CD14-positive monocyte (primary cell): ENCODE measurements around the gene PRKAB1. TPM values are rescaled to one million over a fixed set of nuclear protein-coding genes. Genes with fewer than 3 reads are reported as not detected.

Source experiments
- DNase-seq, 3 donors: peaks; one replicate each; pipeline ENCODE4 v3.0.0-alpha.2; 2011 to 2022
- H2AFZ ChIP-seq: 2 replicates; pipeline ENCODE4 v1.6.0; 2012; ENCODE audit warnings: mild to moderate bottlenecking, low read depth, low read length, inconsistent platforms; ENCODE audit not compliant: insufficient read depth, poor library complexity, severe bottlenecking
- H3K27ac ChIP-seq, 2 donors: 1 replicate in 1 of 2; 2 replicates in 1 of 2; pipeline ENCODE4 v1.5.1; 2012 to 2013; ENCODE audit warnings: low read length in 2 of 2, control low read depth in 1 of 2, inconsistent platforms in 1 of 2, low read depth in 1 of 2, mild to moderate bottlenecking in 1 of 2
- H3K27me3 ChIP-seq, 2 donors: one replicate each; pipeline versions ENCODE4 v1.6.0 to v1.6.1; 2011 to 2013; ENCODE audit warnings: low read length in 2 of 2; ENCODE audit not compliant: control insufficient read depth in 2 of 2, insufficient read depth in 2 of 2
- H3K36me3 ChIP-seq, 2 donors: replicated peaks in 1 of 2; 1 replicate in 1 of 2; 2 replicates in 1 of 2; pipeline versions ENCODE4 v1.5.1 to v1.6.1; 2012 to 2013; ENCODE audit warnings: low read length in 2 of 2, control low read depth in 1 of 2, inconsistent platforms in 1 of 2, mild to moderate bottlenecking in 1 of 2; ENCODE audit not compliant: insufficient read depth in 2 of 2, control insufficient read depth in 1 of 2
- H3K4me1 ChIP-seq, 2 donors: 1 replicate in 1 of 2; 2 replicates in 1 of 2; pipeline versions ENCODE4 v1.5.1 to v1.6.1; 2012 to 2013; ENCODE audit warnings: low read length in 2 of 2, control low read depth in 1 of 2, inconsistent platforms in 1 of 2, mild to moderate bottlenecking in 1 of 2, moderate library complexity in 1 of 2; ENCODE audit not compliant: insufficient read depth in 2 of 2, control insufficient read depth in 1 of 2
- H3K4me2 ChIP-seq: replicated peaks from 2 replicates; pipeline ENCODE3; 2012; ENCODE audit warnings: low read length, moderate library complexity, mild to moderate bottlenecking; ENCODE audit not compliant: poor library complexity, severe bottlenecking; ENCODE audit errors: extremely low read depth
- H3K4me3 ChIP-seq, 3 experiments: fragments of 200-600 bp in 1 of 3; sonication (generic) in 1 of 3; replicated peaks in 1 of 3; 1 replicate in 2 of 3; 2 replicates in 1 of 3; pipeline ENCODE4 v1.5.1; 2011 to 2013; ENCODE audit warnings: low read length in 3 of 3, mild to moderate bottlenecking in 3 of 3, control low read depth in 2 of 3, low read depth in 2 of 3, inconsistent platforms in 1 of 3, moderate library complexity in 1 of 3
- H3K79me2 ChIP-seq: 2 replicates; pipeline ENCODE4 v1.6.0; 2012; ENCODE audit warnings: mild to moderate bottlenecking, control low read depth, inconsistent platforms, low read length, moderate library complexity; ENCODE audit not compliant: insufficient read depth
- H3K9ac ChIP-seq: 2 replicates; pipeline ENCODE4 v1.6.0; 2017; ENCODE audit warnings: low read length, mild to moderate bottlenecking; ENCODE audit not compliant: insufficient read depth, poor library complexity, severe bottlenecking
- H3K9me3 ChIP-seq, 2 donors: replicated peaks in 1 of 2; 1 replicate in 1 of 2; 2 replicates in 1 of 2; pipeline versions ENCODE4 v1.5.1 to v1.6.1; 2012 to 2013; ENCODE audit warnings: low read length in 2 of 2, control low read depth in 1 of 2; ENCODE audit not compliant: control insufficient read depth in 1 of 2, insufficient read depth in 1 of 2
- H4K20me1 ChIP-seq: 2 replicates; pipeline ENCODE4 v1.6.0; 2012; ENCODE audit warnings: mild to moderate bottlenecking, low read length, control low read depth, moderate library complexity; ENCODE audit not compliant: insufficient read depth
- H3K27ac Mint-ChIP-seq, 7 donors: one replicate each; pipeline ENCODE4 v1.8.0; 2020; ENCODE audit warnings: mild to moderate bottlenecking in 7 of 7, mixed read lengths in 7 of 7, moderate library complexity in 6 of 7, inconsistent platforms in 2 of 7
- H3K27me3 Mint-ChIP-seq, 3 donors: one replicate each; pipeline ENCODE4 v1.8.0; 2021 to 2022; ENCODE audit warnings: low read depth in 3 of 3, mild to moderate bottlenecking in 3 of 3, mixed read lengths in 3 of 3, moderate library complexity in 3 of 3, inconsistent platforms in 1 of 3
- H3K36me3 Mint-ChIP-seq, 2 donors: one replicate each; pipeline ENCODE4 v1.8.0; 2020; ENCODE audit warnings: mixed read lengths in 2 of 2, inconsistent platforms in 1 of 2, mild to moderate bottlenecking in 1 of 2
- H3K4me1 Mint-ChIP-seq: one replicate; pipeline ENCODE4 v1.8.0; 2020; ENCODE audit warnings: mild to moderate bottlenecking, mixed read lengths
- H3K4me3 Mint-ChIP-seq, 2 donors: one replicate each; pipeline ENCODE4 v1.8.0; 2020; ENCODE audit warnings: mild to moderate bottlenecking in 2 of 2, mixed read lengths in 2 of 2, moderate library complexity in 1 of 2
- H3K9me3 Mint-ChIP-seq, 7 donors: one replicate each; pipeline ENCODE4 v1.8.0; 2020 to 2022; ENCODE audit warnings: mixed read lengths in 7 of 7, mild to moderate bottlenecking in 6 of 7, moderate library complexity in 6 of 7, inconsistent platforms in 2 of 7
- CTCF ChIP-seq: fragments of 200-600 bp; IDR thresholded peaks from one replicate; pipeline ENCODE4 v1.8.0; 2022; ENCODE audit warnings: antibody characterized with exemption, mild to moderate bottlenecking
- WGBS: methylation state at CpG from one replicate; pipeline ENCODE4 v1.1.5; 2013; ENCODE audit warnings: missing lambda C conversion rate; ENCODE audit not compliant: insufficient coverage; 5-methylcytosine and 5-hydroxymethylcytosine counted together
- intact Hi-C, 2 donors: fragments of 100-400 bp; cut with micrococcal nuclease; formaldehyde crosslinking; loops; one replicate each; pipeline versions ENCODE4 v1.15.0 to v1.15.1; 2023
- polyA plus RNA-seq, 3 donors: library from polyadenylated mRNA; depleted of rRNA in 1 of 3; unstranded in 2 of 3; stranded (reverse) in 1 of 3; fragments of 300-500 nt in 2 of 3; fragments of >200 nt in 1 of 3; fragmentation: Illumina TruSeq in 2 of 3; gene quantifications; 1 replicate in 2 of 3; 2 replicates in 1 of 3; pipeline ENCODE4 v1.2.3, GENCODE V29; 2012 to 2021

Gene PRKAB1
- polyA plus RNA-seq, 3 donors = 20.5 to 35.9 (median 23.0) TPM

DNA sequence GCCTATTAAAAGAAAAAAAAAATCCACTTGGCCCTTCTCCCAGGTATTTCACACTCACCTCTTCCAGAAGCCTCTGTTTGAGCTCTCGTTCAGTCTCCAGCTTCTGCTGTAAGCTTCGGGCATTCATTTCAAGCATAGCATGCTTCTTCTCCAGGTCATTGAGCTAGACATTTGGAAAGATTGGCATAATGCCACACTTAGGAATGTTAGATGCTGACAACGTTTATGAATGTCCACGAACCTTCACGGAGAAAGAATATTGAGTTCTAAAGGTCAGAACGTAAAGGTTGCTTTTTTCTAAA lies 60.5 kb downstream of the PRKAB1 start:
- H3K4me1 ChIP-seq = no peaks in the 10 kb centered on the region
- peaks cover 20 to 68% of the 10 kb centered on the region in 2 donors for H3K36me3 ChIP-seq
- TF ChIP-seq CTCF = no peak
- peak overlapping the region in 1 of 7 donors; percentile 11 for H3K27ac Mint-ChIP-seq
- H3K4me3 Mint-ChIP-seq = no peak overlapping the region
- 92% methylated on average over 2 of the region's 6 CpGs for WGBS
- DNase-seq = no peak
- H3K4me1 Mint-ChIP-seq = peaks cover 4% of the 10 kb centered on the region
- H4K20me1 ChIP-seq = no peaks in the 10 kb centered on the region
- H3K4me3 ChIP-seq = no peak overlapping the region
- intact Hi-C loops = no loop called here
- no peak overlapping the region for H2AFZ ChIP-seq
- no peak overlapping the region for H3K4me2 ChIP-seq
- H3K27me3 Mint-ChIP-seq = no peaks in the 10 kb centered on the region
- no peak overlapping the region for H3K27ac ChIP-seq
- H3K27me3 ChIP-seq = no peaks in the 10 kb centered on the region
- no peaks in the 10 kb centered on the region for H3K79me2 ChIP-seq
- H3K9me3 Mint-ChIP-seq = no peaks in the 10 kb centered on the region
- H3K9ac ChIP-seq = no peak overlapping the region
- H3K36me3 Mint-ChIP-seq = peaks cover 38 to 76% of the 10 kb centered on the region in 2 donors
- no peaks in the 10 kb centered on the region for H3K9me3 ChIP-seq

GRCh38 chr12:119729871-119730270 lies 61.9 kb downstream of the PRKAB1 start:
- H4K20me1 ChIP-seq = no peaks in the 10 kb centered on the region
- H3K36me3 ChIP-seq = peaks cover 31 to 77% of the 10 kb centered on the region in 2 donors
- Mint-ChIP-seq H3K27ac (peak overlapping the region in 1 of 7 donors; percentile 17), H3K27me3 (no peaks in the 10 kb centered on the region), H3K9me3 (no peaks in the 10 kb centered on the region), H3K36me3 (peaks cover 45 to 81% of the 10 kb centered on the region in 2 donors), H3K4me1 (peaks cover 4% of the 10 kb centered on the region), H3K4me3 (no peak overlapping the region)
- WGBS = 100% methylated on average over 4 of the region's 8 CpGs
- H3K9me3 ChIP-seq = no peaks in the 10 kb centered on the region
- H3K4me1 ChIP-seq = no peaks in the 10 kb centered on the region
- H2AFZ ChIP-seq = no peak overlapping the region
- H3K27ac ChIP-seq = no peak overlapping the region
- H3K4me2 ChIP-seq = no peak overlapping the region
- no peak overlapping the region for H3K4me3 ChIP-seq
- no peaks in the 10 kb centered on the region for H3K79me2 ChIP-seq
- no peak for TF ChIP-seq CTCF
- no peaks in the 10 kb centered on the region for H3K27me3 ChIP-seq
- intact Hi-C loops = no loop called here
- no peak for DNase-seq
- H3K9ac ChIP-seq = no peak overlapping the region
